ENCODE measurements around the gene TTLL11.

Gene TTLL11

GRCh38 chr9:121860744-121861143, 232.4 kb downstream of the TTLL11 start:
- no peak for TF ChIP-seq CTCF (IDR thresholded peaks at IDR 0.05; ENCODE audit: extremely low read depth, insufficient read depth, missing control alignments)
- in situ Hi-C loops (cut with MboI; ENCODE audit: low pct_unique_long_range_greater_than_20kb, low sequenced_read_pairs, unreplicated experiment), result no loop called here
- no peak for DNase-seq (ENCODE audit: low spot score)

GRCh38 chr9:121860213-121860612, 232.9 kb downstream of the TTLL11 start:
- in situ Hi-C loops (cut with MboI; ENCODE audit: low pct_unique_long_range_greater_than_20kb, low sequenced_read_pairs, unreplicated experiment), result no loop called here
- DNase-seq (ENCODE audit: low spot score), result no peak
- no peak for TF ChIP-seq CTCF (IDR thresholded peaks at IDR 0.05; ENCODE audit: extremely low read depth, insufficient read depth, missing control alignments)

- no peak for DNase-seq (ENCODE audit: low spot score)
- no peak for TF ChIP-seq CTCF (IDR thresholded peaks at IDR 0.05; ENCODE audit: extremely low read depth, insufficient read depth, missing control alignments)
- in situ Hi-C loops (cut with MboI; ENCODE audit: low pct_unique_long_range_greater_than_20kb, low sequenced_read_pairs, unreplicated experiment), result no loop called here
Observed at GRCh38 chr9:121859646-121860045, 233.5 kb downstream of the TTLL11 start.

GRCh38 chr9:121858788-121859187, 234.3 kb downstream of the TTLL11 start:
- in situ Hi-C loops (cut with MboI; ENCODE audit: low pct_unique_long_range_greater_than_20kb, low sequenced_read_pairs, unreplicated experiment), result no loop called here
- no peak for TF ChIP-seq CTCF (IDR thresholded peaks at IDR 0.05; ENCODE audit: extremely low read depth, insufficient read depth, missing control alignments)
- no peak for DNase-seq (ENCODE audit: low spot score)

GRCh38 chr9:121857928-121858327, 235.2 kb downstream of the TTLL11 start:
- DNase-seq (ENCODE audit: low spot score), result no peak
- in situ Hi-C loops (cut with MboI; ENCODE audit: low pct_unique_long_range_greater_than_20kb, low sequenced_read_pairs, unreplicated experiment), result no loop called here
- no peak for TF ChIP-seq CTCF (IDR thresholded peaks at IDR 0.05; ENCODE audit: extremely low read depth, insufficient read depth, missing control alignments)

GRCh38 chr9:121855476-121855875, 237.6 kb downstream of the TTLL11 start:
- in situ Hi-C loops (cut with MboI; ENCODE audit: low pct_unique_long_range_greater_than_20kb, low sequenced_read_pairs, unreplicated experiment), result no loop called here
- DNase-seq (ENCODE audit: low spot score), result no peak
- TF ChIP-seq CTCF (IDR thresholded peaks at IDR 0.05; ENCODE audit: extremely low read depth, insufficient read depth, missing control alignments), result no peak

Data from GM13977 (cell line).